Umbilical cord (tissue), 2 donors: ENCODE measurements around the gene GKN2. TPM values are rescaled to one million over a fixed set of nuclear protein-coding genes. Genes with fewer than 3 reads are reported as not detected.
A peak's percentile ranks its signal among the peaks of the same experiment; 100 is the strongest.
"Not testable (repeated sequence)": the region's sequence is repeated elsewhere in the genome, so short reads cannot be mapped to it uniquely, and the experiment has no call there.

Experiments
- DNase-seq: peaks from one replicate; pipeline ENCODE4 v3.0.0-alpha.2; 2015; ENCODE audit warnings: low spot score
- total RNA-seq: library from RNA; depleted of rRNA; stranded (reverse); fragments of >200 nt; gene quantifications from one replicate; pipeline ENCODE4 v1.2.3, GENCODE V29; 2014; ENCODE audit warnings: low replicate concordance; ENCODE audit not compliant: insufficient read depth

GKN2 gene
- total RNA-seq, 1 donor from 2014 or later = 0.96 TPM

DNA sequence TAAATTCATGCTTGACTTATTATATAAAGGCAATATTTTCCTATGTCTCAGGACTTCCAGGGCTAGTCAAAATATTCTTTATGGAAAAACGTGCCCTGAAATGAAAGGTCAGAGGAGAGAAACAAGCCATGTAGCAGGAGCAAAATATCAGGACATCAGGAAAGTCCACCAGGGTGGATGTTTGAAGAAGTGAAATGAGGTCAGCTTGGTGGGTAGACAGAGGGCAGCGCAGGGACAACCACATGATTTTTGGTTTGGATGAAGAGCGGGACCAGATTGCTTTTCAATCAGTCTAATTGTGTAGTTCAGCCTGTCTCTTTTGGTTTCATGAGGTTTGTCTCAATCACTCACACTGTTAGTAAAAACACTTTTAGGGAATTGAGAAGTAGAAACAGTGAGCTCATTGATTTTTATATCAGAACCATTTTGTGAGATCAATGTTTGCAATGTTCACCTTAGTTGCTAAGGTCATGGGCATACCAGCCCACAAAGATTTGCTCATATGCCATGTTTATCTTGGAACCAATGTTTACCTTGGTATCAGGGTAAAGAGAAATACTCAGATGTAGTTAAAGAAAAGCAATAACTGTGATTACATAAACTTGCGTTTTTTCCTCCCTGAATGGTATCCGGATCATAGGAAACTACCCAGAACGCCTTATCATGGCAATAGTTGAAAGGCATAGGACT is 32.1 kb downstream of the GKN2 start:
- DNase-seq = no peak

DNA sequence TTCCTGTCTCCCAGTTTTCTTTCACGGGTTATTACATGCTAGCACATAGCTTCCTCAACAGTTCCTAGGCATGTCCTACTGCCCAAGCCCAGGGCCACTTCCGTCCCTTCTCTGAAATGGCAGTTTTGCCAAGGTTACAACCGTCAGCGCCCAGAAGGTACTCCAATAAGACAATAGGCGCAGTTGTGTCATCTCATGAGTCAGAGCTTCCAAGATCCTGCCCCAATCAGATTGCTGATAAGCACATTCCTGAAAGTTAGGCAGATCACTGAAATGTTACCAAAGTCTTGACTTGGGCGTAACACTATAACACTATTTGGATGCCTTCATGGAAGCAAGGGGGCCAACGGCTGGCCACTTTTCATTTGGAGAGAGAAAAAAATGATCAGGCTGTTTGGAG is 34.2 kb downstream of the GKN2 start:
- no peak for DNase-seq

DNA sequence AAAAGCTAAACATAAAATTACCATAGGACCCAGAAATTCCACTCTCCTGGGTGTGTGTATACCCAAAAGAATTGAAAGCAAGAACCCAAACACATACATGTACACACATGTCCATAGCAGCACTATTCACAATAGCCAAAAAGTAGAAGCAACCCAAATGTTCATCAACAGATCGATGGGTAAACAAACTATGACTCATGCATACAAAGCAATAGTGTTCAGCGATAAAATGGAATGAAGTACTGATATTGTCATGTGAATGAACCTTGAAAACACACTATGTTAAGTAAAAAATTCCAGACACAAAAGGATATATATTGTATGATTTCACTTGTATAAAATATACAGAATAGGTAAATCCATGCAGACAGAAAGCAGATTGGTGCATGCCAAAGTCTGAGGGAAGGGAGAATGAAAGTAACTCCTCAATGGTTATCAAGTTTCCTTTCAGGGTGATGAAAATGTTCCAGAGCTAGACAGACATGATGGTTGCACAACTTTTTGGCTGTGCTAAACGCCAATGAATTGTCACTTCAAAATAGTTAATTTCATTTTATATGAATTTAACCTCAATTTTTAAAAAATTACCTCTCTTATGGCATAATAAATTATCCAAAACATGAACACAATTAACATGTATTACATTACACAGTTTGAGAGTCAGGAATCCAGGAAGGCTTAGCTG is 35.5 kb downstream of the GKN2 start:
- no peak for DNase-seq

DNA sequence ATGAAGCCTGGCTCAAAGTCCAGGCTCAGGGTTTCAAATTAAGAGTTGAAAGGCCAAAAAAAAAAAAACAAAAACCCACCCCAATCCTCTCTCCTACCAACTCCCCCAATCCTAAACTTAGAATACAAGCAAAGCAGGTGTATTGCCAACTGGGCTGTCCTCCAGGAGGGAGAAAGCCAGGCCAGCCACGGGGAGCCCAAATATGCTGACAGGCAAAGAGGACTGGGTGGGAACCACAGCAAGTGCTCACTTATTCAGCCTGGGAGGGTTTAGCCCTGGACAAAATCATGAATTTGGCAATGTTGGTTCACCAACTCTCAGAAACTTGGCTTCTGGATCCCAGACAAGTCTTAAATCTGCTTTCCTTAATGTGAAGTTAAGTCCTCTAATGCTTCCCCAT is 36.5 kb downstream of the GKN2 start:
- no peak for DNase-seq

DNA sequence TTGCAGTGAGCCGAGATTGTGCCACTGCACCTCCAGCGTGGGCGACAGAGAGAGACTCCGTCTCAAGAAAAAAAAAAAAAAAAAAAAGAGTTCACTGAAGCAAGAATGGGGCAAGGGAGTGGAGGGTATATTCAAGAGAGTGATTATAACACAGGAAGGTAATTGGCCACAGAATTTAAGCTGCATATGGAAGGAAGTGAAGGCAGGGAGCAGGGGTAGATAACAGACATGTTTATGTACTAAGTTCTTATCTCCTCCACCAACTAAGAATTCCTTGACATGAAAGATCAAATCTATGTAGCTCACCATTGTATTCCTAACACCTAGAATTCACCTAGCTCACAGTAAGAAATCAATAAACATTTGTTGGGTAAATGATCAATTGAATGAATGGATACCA is 37.3 kb downstream of the GKN2 start:
- DNase-seq = no peak

DNA sequence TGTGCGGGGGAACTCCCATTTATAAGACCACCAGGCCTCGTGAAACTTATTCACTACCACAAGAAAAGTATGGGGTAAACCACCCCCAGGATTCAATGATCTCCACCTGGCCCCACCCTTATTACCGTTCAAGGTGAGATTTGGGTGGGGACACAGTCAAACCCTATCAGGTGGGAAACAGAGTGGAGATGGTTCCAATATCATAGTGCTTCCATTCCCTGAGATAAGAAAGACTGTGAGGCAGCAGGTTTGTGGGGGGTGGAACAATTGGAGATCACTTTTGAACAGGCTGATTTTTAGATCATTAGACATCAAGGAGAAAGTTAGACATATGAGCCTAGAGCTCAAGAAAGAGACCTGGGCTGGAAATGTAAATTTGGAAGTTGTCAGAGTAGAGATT is 39.3 kb downstream of the GKN2 start:
- no peak for DNase-seq

DNA sequence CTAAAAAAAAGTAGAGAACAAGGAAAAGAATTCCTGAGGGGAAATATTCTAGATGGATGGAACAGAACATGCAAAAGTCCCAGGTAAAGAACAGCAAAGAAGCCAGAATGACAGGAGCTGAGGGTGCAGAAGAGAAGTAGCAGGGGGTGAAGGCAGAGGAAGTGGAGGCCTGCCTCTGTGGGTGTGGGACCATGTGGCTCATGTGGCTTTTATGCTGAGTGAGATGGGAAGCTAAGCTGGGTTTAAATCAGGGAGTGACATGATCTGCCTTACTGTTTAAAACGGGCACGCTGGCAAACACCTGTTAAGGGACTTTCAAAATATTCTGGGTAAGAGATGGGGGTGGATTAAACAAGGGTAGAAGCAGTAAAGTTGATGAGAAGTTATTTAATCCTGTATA is 40.0 kb downstream of the GKN2 start:
- no peak for DNase-seq

DNA sequence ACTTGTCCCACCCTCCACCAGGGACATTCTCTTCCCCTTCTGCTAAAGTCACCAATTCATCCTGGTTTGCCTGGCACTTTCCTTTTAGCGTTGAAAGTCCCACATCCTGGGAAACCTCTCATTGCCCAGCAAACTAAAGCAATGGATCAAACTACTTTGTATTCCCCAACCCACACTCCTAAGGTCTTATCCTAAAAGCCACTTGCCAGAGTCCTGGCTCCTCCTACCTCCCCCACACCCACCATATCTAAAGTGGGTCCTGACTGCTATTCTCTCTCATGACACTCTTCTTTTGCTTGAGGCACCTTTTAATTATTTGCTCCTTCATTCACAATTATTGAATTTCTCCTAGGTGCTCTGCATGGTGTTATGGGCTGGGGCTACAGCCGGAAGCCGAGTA is 40.6 kb downstream of the GKN2 start:
- no peak for DNase-seq

DNA sequence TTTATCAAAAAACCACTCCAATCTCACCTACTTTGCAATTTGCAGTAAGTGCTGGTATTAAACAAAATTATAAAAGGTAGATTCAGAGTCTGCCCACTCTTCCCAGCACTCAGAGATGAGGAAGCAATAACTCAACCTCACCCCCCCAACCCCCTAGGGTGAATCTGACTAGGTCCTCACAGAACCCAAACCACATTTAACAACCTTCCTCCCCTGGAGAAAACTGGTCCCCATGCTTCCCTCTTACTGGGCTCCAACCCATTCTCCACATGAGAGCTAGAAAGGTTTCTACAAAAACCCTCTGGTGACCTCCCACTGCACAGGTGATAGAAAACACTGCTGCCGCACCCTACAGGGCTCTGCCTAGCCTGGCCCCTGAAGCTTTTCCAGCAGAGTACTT is 41.0 kb downstream of the GKN2 start:
- DNase-seq = no peak

DNA sequence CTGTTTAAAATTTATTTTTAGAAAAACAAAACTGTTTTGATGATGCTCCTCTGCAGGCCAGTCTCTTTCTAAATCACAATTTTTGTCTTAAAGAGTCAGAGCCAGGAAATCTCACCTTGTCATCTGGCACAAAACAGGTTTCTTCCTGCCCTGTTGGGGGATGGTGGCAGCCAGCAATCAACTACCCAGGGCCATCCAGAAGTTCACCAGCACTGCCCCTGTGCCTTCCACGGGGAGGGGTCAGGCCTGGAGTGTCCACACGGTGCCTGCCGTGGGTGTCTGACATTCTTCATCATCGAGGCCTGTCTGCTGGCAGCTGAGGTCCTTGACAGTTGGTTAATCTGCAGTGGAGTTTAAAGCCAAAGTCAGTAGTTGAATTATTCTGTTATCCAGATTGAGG is 41.4 kb downstream of the GKN2 start:
- DNase-seq = no peak

DNA sequence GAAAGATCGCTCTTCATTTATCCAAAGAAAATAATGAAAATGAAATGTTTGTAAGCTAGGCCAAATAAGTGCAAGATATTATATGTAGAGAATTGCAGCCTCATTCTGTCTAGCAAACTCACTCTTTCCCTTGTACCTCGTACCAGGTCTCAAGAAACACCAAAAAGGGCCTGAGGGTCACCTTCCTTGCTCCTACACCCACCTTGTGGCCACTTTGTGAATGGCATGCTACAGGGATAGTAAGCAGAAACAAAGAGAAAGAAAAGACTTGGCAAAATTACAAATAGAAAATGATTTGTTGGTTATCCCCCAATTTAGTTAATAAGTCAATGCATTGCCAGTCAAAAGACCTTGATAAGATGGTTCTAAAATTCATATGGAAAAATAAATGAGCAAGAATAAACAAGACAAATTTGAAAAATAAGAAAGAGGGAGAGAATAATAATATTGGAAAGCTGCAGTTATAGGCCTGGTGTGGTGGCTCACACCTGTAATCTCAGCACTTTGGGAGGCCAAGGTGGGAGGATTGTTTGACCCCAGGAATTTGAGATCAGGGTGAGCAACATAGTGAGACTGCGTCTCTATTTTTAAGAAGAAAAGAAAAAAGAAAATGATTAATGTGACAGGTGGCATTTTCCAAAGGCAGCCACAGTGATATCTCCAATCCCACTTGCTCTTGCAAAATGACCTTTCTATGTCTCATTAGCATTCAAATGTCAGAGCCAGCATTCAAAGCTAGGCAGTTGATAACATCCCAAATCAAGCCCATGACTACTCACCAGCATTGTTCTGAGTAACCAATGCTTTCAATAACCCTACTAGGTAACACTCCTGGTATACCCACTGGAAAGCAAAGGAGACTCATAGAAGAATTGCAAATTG is 42.7 kb downstream of the GKN2 start:
- peak; percentile 77 for DNase-seq

DNA sequence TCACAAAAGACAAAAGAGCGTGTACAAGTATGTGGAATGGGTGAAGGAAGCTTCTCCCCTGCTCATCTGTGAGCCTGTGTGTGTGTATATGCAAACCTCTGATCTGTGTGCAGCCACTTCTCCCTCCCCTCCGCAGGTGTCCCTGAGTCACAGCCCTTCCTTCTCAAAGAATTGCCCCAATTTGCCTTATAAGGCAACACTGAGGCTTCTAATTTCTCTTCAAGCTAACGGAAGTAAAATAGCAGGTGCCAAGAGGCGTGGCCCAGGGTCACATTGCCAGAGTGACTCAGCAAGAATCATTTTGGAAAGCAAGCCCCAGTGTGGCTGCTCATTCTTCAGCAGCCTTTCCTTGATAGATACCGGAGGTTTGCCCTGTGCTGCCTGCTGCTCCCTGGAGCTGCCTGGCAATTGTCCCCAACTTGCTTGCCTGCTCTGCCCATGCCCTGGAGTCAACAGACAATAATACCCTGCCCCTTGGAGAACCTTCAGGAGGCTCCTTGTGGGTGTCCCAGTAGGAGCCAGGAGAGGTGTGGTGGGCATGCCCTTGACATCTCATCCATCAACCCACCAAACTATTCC is 44.2 kb downstream of the GKN2 start:
- DNase-seq = no peak

DNA sequence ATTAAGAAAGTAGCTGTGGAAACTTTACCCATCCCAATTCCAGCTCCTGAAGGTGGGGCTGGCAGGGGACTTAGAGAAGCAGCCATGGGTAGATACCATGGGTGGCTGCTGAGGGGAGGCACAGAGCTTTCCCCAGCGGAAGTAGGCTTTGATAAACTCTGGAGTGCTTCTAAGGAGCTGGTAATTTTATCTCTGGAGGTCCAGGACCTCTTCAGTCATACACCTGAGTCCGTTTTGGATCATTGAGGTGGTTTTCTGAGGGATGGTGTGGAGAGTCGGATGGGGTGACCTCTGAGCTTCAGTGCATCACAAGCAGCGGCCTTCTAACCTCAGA is 44.8 kb downstream of the GKN2 start:
- no peak for DNase-seq

DNA sequence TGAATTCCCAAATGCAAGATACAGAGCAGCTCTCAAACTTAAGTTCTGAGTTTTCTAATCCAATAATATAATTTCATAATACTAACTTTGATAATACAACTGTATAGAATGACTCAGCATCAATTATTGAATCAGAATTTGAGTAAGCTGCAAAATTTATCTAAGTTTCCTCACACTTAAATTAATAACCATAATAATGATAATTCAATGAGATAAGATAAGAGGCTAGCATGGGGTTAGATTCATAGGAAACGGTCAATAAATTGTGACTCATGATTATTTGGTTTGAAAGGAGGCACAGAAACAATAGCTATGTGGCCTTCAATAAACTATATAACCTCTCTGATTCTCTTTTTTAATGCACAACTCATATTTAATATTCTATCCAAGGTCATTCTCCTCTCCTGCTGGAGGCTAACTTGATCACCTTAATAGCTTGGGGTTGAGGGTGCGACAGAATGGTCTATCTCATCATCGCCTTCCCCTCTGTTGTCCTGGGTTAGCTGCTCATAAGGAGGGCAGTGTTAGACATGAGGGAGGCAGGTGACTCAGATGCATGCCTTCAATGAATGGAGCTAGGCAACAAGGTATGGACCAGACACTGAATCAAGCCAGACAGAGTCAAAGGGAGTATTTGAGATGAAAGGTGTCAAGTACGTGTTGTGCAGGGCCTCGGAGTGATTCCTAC is 45.3 kb downstream of the GKN2 start:
- no peak for DNase-seq

DNA sequence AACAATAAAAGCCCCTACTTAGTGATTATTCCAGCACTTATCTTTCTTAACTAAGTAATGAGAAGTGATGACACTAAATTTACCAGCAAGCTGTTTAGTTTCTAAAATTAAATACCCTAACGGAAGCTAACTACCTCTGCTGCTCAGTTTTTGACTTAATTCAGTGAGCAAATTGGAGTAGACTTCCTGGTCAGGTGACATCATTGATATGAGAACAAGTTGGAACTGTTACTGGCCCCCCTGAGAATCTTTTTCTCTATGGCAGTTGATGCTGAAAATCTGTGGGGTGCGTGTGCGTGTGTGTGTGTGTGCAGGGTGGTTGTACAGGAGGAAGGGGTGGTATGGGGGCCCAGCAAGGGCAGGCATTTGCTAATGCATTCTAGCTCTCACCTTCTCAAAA is 46.0 kb downstream of the GKN2 start:
- no peak for DNase-seq

DNA sequence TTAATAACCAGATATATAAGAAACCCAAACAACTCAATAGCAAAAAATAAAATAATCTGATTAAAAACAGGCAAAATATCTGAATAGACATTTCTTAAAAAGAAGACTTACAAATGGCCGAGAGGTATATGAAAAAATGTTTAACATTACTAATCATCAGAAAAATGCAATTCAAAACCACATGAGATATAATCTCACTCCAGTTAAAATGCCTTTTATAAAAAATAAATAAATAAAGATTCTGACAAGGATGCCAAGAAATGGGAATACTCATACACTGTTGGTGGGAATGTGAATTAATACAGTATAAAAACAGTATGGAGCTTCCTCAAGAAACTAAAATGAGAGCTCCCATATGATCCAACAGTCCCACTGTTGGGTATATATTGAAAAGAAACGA is 47.6 kb downstream of the GKN2 start:
- DNase-seq = no peak

DNA sequence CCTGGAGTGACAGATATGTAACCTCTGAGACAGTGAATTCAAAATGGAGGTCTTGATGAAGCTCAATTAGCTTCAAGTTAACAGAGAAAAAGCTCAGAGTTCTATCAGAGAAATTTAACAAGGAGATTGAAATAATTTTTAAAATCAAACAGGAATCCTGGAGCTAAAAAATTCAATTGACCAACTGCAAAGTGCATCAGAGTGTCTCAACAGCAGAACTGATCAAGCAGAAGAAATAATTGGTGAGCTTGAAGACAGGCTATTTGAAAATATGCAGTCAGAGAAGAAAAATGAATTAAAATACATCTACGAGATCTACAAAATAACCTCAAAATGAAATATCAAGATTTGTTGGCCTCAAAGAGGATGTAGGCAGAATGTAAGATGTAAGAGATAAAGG is 51.1 kb downstream of the GKN2 start:
- DNase-seq = no peak

DNA sequence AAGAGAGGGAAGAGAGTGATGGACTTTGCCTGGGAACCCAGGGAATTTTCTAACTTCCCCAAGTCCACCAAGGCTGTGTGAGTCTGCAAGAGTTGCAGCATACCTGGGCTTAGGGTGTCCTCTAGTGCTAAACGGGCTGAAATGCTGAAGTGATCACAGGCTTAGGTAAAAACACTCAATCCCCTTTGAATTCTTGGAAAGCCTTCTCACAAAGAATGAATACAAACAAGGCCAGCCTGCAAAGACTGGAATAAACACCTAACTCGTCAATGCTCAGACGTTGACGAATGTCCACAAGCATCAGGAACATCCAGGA is 51.5 kb downstream of the GKN2 start:
- no peak for DNase-seq

DNA sequence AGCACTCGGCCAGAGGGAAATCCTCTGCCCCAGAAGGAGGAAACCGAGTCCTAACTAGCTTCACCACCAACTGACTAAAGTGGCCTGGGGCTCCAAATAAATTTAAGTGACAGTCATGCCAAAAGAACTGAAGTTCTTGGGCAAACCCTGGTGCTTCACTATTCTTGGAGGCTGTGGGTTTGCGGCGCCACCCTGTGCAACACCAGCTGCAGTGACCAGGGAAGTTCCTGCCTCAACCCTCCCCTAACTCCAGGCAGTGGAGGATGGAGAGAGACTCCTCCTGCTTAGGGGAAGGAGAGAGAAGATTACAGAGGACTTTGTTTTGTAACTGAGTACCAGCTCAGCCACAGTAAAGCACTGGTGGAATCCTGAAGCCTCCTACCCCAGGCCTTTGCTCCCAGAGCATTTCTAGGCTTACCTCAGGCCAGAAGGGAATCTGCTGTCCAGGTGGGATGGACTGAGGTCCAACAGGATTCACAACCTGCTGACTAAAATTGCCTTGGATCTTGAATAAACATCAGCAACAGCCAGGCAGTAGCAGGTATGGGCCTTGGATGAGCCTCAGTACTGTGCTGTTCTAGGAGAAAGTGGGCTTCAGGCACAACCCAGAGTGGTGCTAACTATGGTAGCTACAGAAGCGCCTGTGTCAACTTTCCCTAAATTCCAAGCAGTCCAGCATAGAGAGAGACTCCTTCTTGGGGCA is 52.0 kb downstream of the GKN2 start:
- no peak for DNase-seq

DNA sequence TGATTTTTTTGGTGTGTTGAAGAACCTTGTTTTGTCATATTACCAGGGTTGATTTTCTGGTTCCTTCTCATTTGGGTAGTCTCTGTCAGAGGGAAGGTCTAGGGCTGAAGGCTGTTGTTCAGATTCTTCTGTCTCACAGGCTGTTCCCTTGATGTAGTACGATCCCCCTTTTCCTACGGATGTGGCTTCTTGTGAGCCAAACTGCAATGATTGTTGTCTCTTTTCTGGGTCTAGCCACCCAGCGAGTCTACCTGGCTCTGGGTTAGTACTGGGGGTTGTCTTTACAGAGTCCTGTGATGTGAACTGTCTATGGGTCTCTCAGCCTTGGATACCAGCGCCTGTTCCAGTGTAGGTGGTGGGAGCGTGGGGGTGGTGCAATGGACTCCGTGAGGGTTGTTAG is 56.7 kb downstream of the GKN2 start:
- DNase-seq = not testable (repeated sequence)
